ENCODE results near the gene ACAT1.
"Not testable (repeated sequence)": the region's sequence is repeated elsewhere in the genome, so short reads cannot be mapped to it uniquely, and the experiment has no call there.

The ACAT1 gene

GRCh38 chr11:108144615-108145014 is 23.2 kb downstream of the ACAT1 start:
- DNase-seq (ENCODE audit: low read depth in 2 of 2): no peak

- no peak for DNase-seq (ENCODE audit: low read depth in 2 of 2)
These were observed 25.8 kb downstream of the ACAT1 start for GRCh38 chr11:108147150-108147549.

GRCh38 chr11:108148556-108148955 is 27.2 kb downstream of the ACAT1 start:
- DNase-seq (ENCODE audit: low read depth in 2 of 2): no peak

GRCh38 chr11:108154591-108154990 is 33.2 kb downstream of the ACAT1 start:
- DNase-seq (ENCODE audit: low read depth in 2 of 2): no peak

GRCh38 chr11:108160970-108161566 is 39.7 kb downstream of the ACAT1 start:
- DNase-seq (ENCODE audit: low read depth in 2 of 2): no peak

- DNase-seq (ENCODE audit: low read depth in 2 of 2): not testable (repeated sequence)
These were observed 41.5 kb downstream of the ACAT1 start for GRCh38 chr11:108162878-108163277.

- DNase-seq (ENCODE audit: low read depth in 2 of 2): no peak
These were observed 46.3 kb downstream of the ACAT1 start for GRCh38 chr11:108167624-108168023.

GRCh38 chr11:108170184-108170583 is 48.8 kb downstream of the ACAT1 start:
- no peak for DNase-seq (ENCODE audit: low read depth in 2 of 2)

- DNase-seq (ENCODE audit: low read depth in 2 of 2): no peak
These were observed 56.2 kb downstream of the ACAT1 start for GRCh38 chr11:108177570-108177969.

GRCh38 chr11:108193725-108194124 is 72.4 kb downstream of the ACAT1 start:
- no peak for DNase-seq (ENCODE audit: low read depth in 2 of 2)

- DNase-seq (ENCODE audit: low read depth in 2 of 2): no peak
These were observed 75.5 kb downstream of the ACAT1 start for GRCh38 chr11:108196901-108197300.

Measured in stimulated activated CD8-positive, alpha-beta memory T cell treated with anti-CD3 and anti-CD28 coated beads, Interleukin-7, amount 100 ng/mL, for 1 hour (primary cell).